ENCODE data around the gene BRMS1L. TPM values are rescaled to one million over a fixed set of nuclear protein-coding genes. Genes with fewer than 3 reads are reported as not detected.

The BRMS1L gene
- polyA plus RNA-seq, 2 of the 4 experiments (the other 2 are of a cell fraction), result 17.0 to 18.1 TPM

DNA sequence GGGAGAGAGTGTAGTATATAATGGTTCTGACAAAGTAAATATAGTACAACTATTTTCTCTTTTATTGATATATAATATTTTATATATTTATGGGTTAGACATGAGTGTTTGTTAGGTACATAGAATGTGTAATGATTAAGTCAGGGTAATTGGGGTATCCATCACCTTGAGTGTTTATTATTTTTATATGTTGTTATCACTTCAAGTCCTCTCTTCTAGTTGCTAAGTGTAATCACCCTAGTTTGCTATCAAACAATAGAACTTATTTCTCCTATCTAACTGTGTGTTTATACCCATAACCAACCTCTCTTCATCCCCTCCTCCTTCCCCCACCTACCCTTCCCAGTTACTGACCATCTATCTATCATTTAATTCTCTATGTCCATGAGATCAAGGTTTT lies 64.2 kb downstream of the BRMS1L start:
- FAIRE-seq (no peak), ATAC-seq (no peak), DNase-seq (ENCODE audit: low read depth in 1 of 2, low spot score in 1 of 2) (no peak)
- Histone ChIP-seq H3K4me3 (no peak overlapping the region), H3K4me1 (no peaks in the 10 kb centered on the region), H3K9me3 (peaks cover 5% of the 10 kb centered on the region; the same call in 1 of the 3 replicates), H3K27ac (no peak overlapping the region), H3K4me2 (no peak overlapping the region)
- CTCF ChIA-PET, result no interaction called here
- TF ChIP-seq EHF (CRISPR knock-in tag; IDR thresholded peaks at IDR 0.05), result no peak
- TF ChIP-seq HDAC2 (IDR thresholded peaks at IDR 0.05), result no peak
- no peak for TF ChIP-seq ATOH8 (CRISPR knock-in tag; IDR thresholded peaks at IDR 0.05; ENCODE audit: low read depth)
- no peak for TF ChIP-seq CBX2 (IDR thresholded peaks at IDR 0.05; ENCODE audit: borderline replicate concordance, low read depth)
- TF ChIP-seq, protein P1, sequence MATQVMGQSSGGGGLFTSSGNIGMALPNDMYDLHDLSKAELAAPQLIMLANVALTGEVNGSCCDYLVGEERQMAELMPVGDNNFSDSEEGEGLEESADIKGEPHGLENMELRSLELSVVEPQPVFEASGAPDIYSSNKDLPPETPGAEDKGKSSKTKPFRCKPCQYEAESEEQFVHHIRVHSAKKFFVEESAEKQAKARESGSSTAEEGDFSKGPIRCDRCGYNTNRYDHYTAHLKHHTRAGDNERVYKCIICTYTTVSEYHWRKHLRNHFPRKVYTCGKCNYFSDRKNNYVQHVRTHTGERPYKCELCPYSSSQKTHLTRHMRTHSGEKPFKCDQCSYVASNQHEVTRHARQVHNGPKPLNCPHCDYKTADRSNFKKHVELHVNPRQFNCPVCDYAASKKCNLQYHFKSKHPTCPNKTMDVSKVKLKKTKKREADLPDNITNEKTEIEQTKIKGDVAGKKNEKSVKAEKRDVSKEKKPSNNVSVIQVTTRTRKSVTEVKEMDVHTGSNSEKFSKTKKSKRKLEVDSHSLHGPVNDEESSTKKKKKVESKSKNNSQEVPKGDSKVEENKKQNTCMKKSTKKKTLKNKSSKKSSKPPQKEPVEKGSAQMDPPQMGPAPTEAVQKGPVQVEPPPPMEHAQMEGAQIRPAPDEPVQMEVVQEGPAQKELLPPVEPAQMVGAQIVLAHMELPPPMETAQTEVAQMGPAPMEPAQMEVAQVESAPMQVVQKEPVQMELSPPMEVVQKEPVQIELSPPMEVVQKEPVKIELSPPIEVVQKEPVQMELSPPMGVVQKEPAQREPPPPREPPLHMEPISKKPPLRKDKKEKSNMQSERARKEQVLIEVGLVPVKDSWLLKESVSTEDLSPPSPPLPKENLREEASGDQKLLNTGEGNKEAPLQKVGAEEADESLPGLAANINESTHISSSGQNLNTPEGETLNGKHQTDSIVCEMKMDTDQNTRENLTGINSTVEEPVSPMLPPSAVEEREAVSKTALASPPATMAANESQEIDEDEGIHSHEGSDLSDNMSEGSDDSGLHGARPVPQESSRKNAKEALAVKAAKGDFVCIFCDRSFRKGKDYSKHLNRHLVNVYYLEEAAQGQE (IDR thresholded peaks at IDR 0.05), result no peak
- no peak for TF ChIP-seq HOXB13 (CRISPR knock-in tag; IDR thresholded peaks at IDR 0.05; ENCODE audit: low read depth)
- TF ChIP-seq, protein P2, sequence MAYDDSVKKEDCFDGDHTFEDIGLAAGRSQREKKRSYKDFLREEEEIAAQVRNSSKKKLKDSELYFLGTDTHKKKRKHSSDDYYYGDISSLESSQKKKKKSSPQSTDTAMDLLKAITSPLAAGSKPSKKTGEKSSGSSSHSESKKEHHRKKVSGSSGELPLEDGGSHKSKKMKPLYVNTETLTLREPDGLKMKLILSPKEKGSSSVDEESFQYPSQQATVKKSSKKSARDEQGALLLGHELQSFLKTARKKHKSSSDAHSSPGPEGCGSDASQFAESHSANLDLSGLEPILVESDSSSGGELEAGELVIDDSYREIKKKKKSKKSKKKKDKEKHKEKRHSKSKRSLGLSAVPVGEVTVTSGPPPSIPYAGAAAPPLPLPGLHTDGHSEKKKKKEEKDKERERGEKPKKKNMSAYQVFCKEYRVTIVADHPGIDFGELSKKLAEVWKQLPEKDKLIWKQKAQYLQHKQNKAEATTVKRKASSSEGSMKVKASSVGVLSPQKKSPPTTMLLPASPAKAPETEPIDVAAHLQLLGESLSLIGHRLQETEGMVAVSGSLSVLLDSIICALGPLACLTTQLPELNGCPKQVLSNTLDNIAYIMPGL (CRISPR knock-in tag; IDR thresholded peaks at IDR 0.05; ENCODE audit: borderline replicate concordance), result no peak
- no peak for TF ChIP-seq RNF2 (IDR thresholded peaks at IDR 0.05; ENCODE audit: borderline replicate concordance, low read depth)
- TF ChIP-seq PHF8 (IDR thresholded peaks at IDR 0.05; ENCODE audit: borderline replicate concordance, low read depth), result no peak
- no peak for TF ChIP-seq ZFP36 (IDR thresholded peaks at IDR 0.05; ENCODE audit: borderline replicate concordance, partially characterized antibody)
- TF ChIP-seq JUNB (IDR thresholded peaks at IDR 0.05), result no peak
- no peak for TF ChIP-seq BHLHE40 (IDR thresholded peaks at IDR 0.05; ENCODE audit: low read depth, low read length)
- no peak for TF ChIP-seq MAZ (IDR thresholded peaks at IDR 0.05; ENCODE audit: borderline replicate concordance, low read depth, low read length)
- no peak for TF ChIP-seq ZSCAN20 (CRISPR knock-in tag; IDR thresholded peaks at IDR 0.05)
- no peak for TF ChIP-seq JUN (IDR thresholded peaks at IDR 0.05)
- TF ChIP-seq, protein P3, sequence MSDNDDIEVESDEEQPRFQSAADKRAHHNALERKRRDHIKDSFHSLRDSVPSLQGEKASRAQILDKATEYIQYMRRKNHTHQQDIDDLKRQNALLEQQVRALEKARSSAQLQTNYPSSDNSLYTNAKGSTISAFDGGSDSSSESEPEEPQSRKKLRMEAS (IDR thresholded peaks at IDR 0.05), result no peak
- no peak for TF ChIP-seq PBX3 (IDR thresholded peaks at IDR 0.05)
- POLR2A ChIA-PET, result no interaction called here

DNA sequence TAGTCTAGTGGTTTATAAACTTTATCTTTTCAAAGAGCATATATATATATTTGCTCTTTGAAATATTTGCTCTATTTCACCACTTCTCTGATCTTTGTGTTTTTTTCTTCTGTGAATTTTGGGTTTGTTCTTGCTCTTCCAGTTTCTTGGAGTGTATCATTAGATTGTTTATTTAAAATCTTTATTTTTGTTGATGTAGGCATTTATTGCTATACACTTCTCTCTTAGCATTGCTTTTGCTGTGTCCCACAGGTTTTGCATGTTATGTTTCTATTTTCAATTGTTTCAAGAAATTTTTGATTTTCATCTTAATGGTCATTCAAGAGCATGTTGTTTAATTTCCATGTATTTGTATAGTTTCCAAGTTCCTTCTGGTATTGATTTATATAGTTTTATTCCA lies 69.1 kb downstream of the BRMS1L start:
- no peaks in the 10 kb centered on the region for H3K4me1 ChIP-seq
- ATAC-seq, result no peak
- H3K4me2 ChIP-seq, result no peak overlapping the region
- no peak for FAIRE-seq
- peaks cover 5% of the 10 kb centered on the region; the same call in 2 of the 3 replicates for H3K9me3 ChIP-seq
- ChIA-PET POLR2A (no interaction called here), CTCF (no interaction called here)
- no peak for DNase-seq (ENCODE audit: low read depth in 1 of 2, low spot score in 1 of 2)
- H3K4me3 ChIP-seq, result no peak overlapping the region
- no peak overlapping the region for H3K27ac ChIP-seq
- no peak for TF ChIP-seq TP53 (CRISPR knock-in tag; IDR thresholded peaks at IDR 0.05)
- TF ChIP-seq FOSL2 (IDR thresholded peaks at IDR 0.05), result no peak
- TF ChIP-seq FOSL2 (CRISPR knock-in tag; IDR thresholded peaks at IDR 0.05), result no peak
- TF ChIP-seq MAFK (IDR thresholded peaks at IDR 0.05; ENCODE audit: partially characterized antibody), result peak; percentile 43

All from A549 (cell line).